Osteocyte (in vitro differentiated cells): ENCODE results near the gene DBNDD1. TPM values are rescaled to one million over a fixed set of nuclear protein-coding genes. Genes with fewer than 3 reads are reported as not detected.
A peak's percentile ranks its signal among the peaks of the same experiment; 100 is the strongest.

Experiments used
- DNase-seq: peaks from one replicate; pipeline ENCODE4 v3.0.0; 2021; ENCODE audit warnings: mixed read lengths; ENCODE audit not compliant: unreplicated experiment; ENCODE audit errors: extremely low spot score
- H3K27ac Mint-ChIP-seq: one replicate; pipeline ENCODE4 v1.8.0; 2021; ENCODE audit warnings: mild to moderate bottlenecking, mixed read lengths; ENCODE audit not compliant: unreplicated experiment
- H3K27me3 Mint-ChIP-seq: one replicate; pipeline ENCODE4 v1.8.0; 2021; ENCODE audit warnings: mixed read lengths; ENCODE audit not compliant: unreplicated experiment
- H3K36me3 Mint-ChIP-seq: one replicate; pipeline ENCODE4 v1.8.0; 2021; ENCODE audit warnings: mixed read lengths; ENCODE audit not compliant: unreplicated experiment
- H3K4me1 Mint-ChIP-seq: one replicate; pipeline ENCODE4 v1.8.0; 2021; ENCODE audit warnings: mixed read lengths; ENCODE audit not compliant: unreplicated experiment
- H3K4me3 Mint-ChIP-seq: one replicate; pipeline ENCODE4 v1.8.0; 2021; ENCODE audit warnings: mild to moderate bottlenecking, moderate library complexity, mixed read lengths; ENCODE audit not compliant: unreplicated experiment
- H3K9me3 Mint-ChIP-seq: one replicate; pipeline ENCODE4 v1.8.0; 2021; ENCODE audit warnings: mixed read lengths; ENCODE audit not compliant: unreplicated experiment
- total RNA-seq: library from RNA; stranded (reverse); gene quantifications from 2 replicates; pipeline ENCODE4 v1.2.1, GENCODE V29; 2021
- TF ChIP-seq, protein P1 (sequence below): fragments of 200-600 bp; sonication (generic); IDR thresholded peaks from 2 replicates; pipeline ENCODE4 v1.5.0; 2021; ENCODE audit warnings: antibody characterized with exemption, mild to moderate bottlenecking, moderate library complexity

The DBNDD1 gene
- total RNA-seq, 1 donor from 2014 or later: 0.78 TPM

- Mint-ChIP-seq H3K27me3 (no peaks in the 10 kb centered on the region), H3K4me3 (no peak overlapping the region), H3K4me1 (peaks cover 24% of the 10 kb centered on the region), H3K9me3 (no peaks in the 10 kb centered on the region), H3K27ac (no peak overlapping the region), H3K36me3 (no peaks in the 10 kb centered on the region)
- TF ChIP-seq, protein P1, sequence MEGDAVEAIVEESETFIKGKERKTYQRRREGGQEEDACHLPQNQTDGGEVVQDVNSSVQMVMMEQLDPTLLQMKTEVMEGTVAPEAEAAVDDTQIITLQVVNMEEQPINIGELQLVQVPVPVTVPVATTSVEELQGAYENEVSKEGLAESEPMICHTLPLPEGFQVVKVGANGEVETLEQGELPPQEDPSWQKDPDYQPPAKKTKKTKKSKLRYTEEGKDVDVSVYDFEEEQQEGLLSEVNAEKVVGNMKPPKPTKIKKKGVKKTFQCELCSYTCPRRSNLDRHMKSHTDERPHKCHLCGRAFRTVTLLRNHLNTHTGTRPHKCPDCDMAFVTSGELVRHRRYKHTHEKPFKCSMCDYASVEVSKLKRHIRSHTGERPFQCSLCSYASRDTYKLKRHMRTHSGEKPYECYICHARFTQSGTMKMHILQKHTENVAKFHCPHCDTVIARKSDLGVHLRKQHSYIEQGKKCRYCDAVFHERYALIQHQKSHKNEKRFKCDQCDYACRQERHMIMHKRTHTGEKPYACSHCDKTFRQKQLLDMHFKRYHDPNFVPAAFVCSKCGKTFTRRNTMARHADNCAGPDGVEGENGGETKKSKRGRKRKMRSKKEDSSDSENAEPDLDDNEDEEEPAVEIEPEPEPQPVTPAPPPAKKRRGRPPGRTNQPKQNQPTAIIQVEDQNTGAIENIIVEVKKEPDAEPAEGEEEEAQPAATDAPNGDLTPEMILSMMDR: no peak
- no peak for DNase-seq
These were observed 3.8 kb upstream of the DBNDD1 start for GRCh38 chr16:90023078-90023447.

DNA sequence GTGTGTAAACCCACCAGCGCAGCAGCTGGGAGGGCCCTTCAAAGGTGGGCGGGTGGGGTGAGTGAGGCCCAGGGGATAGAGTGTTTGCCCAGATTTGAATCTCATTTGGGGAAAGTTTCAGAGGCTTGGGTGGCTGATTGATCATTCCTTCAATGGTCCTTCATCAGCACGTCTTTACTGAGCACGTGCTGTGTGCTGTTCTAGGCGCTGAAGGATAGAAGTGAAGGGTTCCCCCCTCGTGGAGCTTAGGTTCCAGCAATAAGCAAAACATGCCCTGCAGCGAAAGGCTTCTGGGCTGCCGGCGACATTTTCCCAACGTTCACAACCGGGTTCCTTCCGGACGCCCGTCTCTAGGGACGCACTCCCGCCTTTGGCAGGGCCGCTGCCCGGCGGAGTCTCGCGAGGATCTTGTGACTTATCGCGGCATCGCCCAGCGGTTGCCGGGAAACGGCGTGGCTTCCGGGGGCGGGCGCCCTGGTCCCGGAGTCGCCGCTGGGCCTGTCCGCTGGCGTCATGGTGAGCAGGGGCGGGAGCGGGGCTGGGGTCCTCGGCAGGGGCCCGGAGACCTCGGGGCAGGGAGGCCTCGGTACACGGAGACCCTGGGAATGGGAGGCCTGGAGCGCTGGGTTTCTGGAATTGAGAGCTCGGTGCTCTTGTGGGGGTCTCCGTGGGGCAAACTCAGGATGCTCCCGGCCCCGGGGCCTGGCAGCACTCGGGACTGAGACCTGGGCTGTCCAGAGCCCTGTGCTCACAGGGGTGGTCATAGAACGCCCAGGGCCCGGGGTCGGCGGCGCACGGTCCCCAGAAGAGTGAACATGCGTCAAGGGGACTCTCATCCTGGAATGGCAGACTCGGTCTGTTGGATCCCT lies 3.2 kb upstream of the DBNDD1 start:
- H3K27me3 Mint-ChIP-seq: no peaks in the 10 kb centered on the region
- no peak overlapping the region for H3K4me3 Mint-ChIP-seq
- no peaks in the 10 kb centered on the region for H3K36me3 Mint-ChIP-seq
- no peaks in the 10 kb centered on the region for H3K9me3 Mint-ChIP-seq
- DNase-seq: no peak
- peaks cover 24% of the 10 kb centered on the region for H3K4me1 Mint-ChIP-seq
- TF ChIP-seq, protein P1: no peak
- H3K27ac Mint-ChIP-seq: no peak overlapping the region

- Mint-ChIP-seq H3K27me3 (no peaks in the 10 kb centered on the region), H3K36me3 (no peaks in the 10 kb centered on the region), H3K27ac (peak overlapping the region; percentile 67), H3K4me3 (peak overlapping the region; percentile 10), H3K9me3 (no peaks in the 10 kb centered on the region), H3K4me1 (peaks cover 24% of the 10 kb centered on the region)
- DNase-seq: no peak
- TF ChIP-seq, protein P1: no peak
These were observed 1.7 kb upstream of the DBNDD1 start for GRCh38 chr16:90020838-90021382.

DNA sequence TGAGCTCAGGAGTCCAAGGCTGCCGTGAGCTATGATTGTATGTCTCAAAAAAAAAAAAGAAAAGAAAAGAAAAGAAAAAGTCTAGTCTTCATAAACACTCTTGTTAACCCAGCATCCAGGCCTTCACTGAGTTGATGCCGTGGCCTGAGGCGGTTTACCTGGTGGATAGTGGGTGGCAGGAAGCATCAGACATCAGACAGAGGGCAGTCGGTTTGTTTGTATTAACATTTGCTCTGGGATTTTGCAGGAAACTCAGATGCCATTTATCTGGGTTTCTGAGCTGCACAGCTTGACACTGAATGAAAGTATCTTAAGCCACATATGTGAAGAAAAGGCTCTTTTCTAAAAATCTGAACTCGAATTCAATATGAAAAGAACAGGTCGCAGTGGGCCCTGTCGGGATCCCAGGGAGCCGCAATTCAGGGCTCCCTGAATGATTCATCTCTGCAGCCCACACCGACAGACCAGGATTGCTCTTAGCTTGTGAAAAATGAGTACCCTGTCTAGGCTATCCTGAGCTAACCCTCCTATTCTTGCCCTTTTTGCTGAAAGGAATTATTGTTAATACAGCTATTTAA lies 1.1 kb upstream of the DBNDD1 start:
- no peaks in the 10 kb centered on the region for H3K9me3 Mint-ChIP-seq
- no peak for DNase-seq
- peak overlapping the region; percentile 67 for H3K27ac Mint-ChIP-seq
- H3K36me3 Mint-ChIP-seq: no peaks in the 10 kb centered on the region
- TF ChIP-seq, protein P1: no peak
- H3K4me3 Mint-ChIP-seq: peak overlapping the region; percentile 66
- peaks cover 24% of the 10 kb centered on the region for H3K4me1 Mint-ChIP-seq
- H3K27me3 Mint-ChIP-seq: no peaks in the 10 kb centered on the region
